Mammary epithelial cell (primary cell): ENCODE results near the gene EPHA1.

Experiments used
- EZH2 ChIP-seq: IDR thresholded peaks from 2 replicates; pipeline ENCODE4 v1.6.1; 2012; ENCODE audit warnings: low read length, inconsistent platforms, borderline replicate concordance
- TF ChIP-seq, protein P1 (sequence below), 2 donors: IDR thresholded peaks in 1 of 2; conservative IDR thresholded peaks in 1 of 2; 2 replicates each; pipeline ENCODE4 v1.5.1; 2011 to 2012; ENCODE audit warnings: inconsistent platforms in 2 of 2, low read length in 2 of 2, mild to moderate bottlenecking in 2 of 2, control low read depth in 1 of 2, low read depth in 1 of 2; ENCODE audit not compliant: insufficient read depth in 1 of 2; ENCODE audit errors: extremely low read depth in 1 of 2

DNA sequence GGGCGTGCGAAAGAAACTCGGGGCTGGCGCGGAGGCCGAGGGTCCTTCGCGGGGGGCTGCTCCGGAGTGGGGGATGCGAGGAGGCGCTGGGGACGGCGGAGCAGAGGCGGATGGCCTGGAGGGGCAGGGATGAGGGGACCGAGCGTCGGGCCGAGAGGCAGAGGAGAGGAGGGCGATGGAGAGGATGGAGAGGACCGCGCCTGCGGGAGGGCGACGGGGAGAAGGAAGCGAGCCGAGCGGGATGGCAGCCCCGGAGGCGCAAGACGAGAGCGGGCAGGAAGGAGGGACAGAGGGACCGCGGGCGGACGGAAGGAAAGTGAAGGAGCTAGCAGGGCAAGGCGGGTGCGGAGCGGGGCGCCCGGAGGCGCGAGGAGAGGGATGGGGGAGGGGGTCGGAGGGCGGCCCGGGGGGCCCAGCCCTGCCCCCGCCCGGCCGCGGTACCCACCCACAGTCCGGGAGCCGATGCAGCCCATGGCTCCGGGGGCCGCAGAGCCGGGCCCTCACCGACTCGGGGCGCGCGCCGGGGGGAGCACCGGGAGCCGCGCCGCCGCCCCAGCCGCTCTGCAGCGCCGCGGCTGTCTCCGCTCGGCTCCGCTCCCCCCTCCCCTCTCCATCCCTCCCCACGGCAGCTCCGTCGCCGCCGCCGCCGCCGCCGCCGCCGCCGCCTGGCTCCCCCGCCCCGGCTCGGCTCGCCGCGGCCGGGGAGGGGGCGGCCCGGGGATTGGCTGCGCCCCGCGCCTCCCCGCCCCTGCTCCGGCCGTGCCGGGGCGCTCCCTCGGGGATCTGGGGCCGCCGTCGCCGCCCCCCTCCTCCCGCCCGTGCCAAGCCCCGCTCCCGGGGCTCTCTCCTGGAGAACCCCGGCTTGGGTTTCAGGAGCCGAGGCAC, 46.3 kb downstream of the EPHA1 start, which contains the start of gene FAM131B:
- TF ChIP-seq EZH2: peak; percentile 87
- TF ChIP-seq, protein P1, sequence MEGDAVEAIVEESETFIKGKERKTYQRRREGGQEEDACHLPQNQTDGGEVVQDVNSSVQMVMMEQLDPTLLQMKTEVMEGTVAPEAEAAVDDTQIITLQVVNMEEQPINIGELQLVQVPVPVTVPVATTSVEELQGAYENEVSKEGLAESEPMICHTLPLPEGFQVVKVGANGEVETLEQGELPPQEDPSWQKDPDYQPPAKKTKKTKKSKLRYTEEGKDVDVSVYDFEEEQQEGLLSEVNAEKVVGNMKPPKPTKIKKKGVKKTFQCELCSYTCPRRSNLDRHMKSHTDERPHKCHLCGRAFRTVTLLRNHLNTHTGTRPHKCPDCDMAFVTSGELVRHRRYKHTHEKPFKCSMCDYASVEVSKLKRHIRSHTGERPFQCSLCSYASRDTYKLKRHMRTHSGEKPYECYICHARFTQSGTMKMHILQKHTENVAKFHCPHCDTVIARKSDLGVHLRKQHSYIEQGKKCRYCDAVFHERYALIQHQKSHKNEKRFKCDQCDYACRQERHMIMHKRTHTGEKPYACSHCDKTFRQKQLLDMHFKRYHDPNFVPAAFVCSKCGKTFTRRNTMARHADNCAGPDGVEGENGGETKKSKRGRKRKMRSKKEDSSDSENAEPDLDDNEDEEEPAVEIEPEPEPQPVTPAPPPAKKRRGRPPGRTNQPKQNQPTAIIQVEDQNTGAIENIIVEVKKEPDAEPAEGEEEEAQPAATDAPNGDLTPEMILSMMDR (conservative IDR thresholded peaks at IDR 0.05 in 1 of 2, IDR thresholded peaks at IDR 0.05 in 1 of 2; ENCODE audit: extremely low read depth in 1 of 2, insufficient read depth in 1 of 2, low read depth in 1 of 2, low read length in 2 of 2): no peak
